GM18520 (cell line): ENCODE data around the gene ENTPD6.
"Not testable (repeated sequence)": the region's sequence is repeated elsewhere in the genome, so short reads cannot be mapped to it uniquely, and the experiment has no call there.

Source experiments
- ATAC-seq: cut with Tn5 transposase; IDR thresholded peaks from one replicate; pipeline ENCODE4 v1.9.1; 2021; ENCODE audit not compliant: unreplicated experiment

Gene ENTPD6

GRCh38 chr20:25223179-25223661 is 27.7 kb downstream of the ENTPD6 start:
- ATAC-seq = no peak

GRCh38 chr20:25223765-25224720 is 28.5 kb downstream of the ENTPD6 start:
- ATAC-seq = no peak

GRCh38 chr20:25224941-25225340 is 29.4 kb downstream of the ENTPD6 start:
- ATAC-seq = no peak

GRCh38 chr20:25225642-25226432 is 30.3 kb downstream of the ENTPD6 start:
- ATAC-seq = no peak

- ATAC-seq = no peak
Measured at GRCh38 chr20:25226433-25227316, 31.2 kb downstream of the ENTPD6 start.

GRCh38 chr20:25227317-25227831 is 31.9 kb downstream of the ENTPD6 start:
- ATAC-seq = no peak

GRCh38 chr20:25229486-25230165 is 34.1 kb downstream of the ENTPD6 start:
- no peak for ATAC-seq

- ATAC-seq = peak; percentile 67
Measured at GRCh38 chr20:25230166-25230831, 34.8 kb downstream of the ENTPD6 start.

- no peak for ATAC-seq
Measured at GRCh38 chr20:25233016-25233772, 37.7 kb downstream of the ENTPD6 start.

GRCh38 chr20:25234009-25234849 is 38.7 kb downstream of the ENTPD6 start:
- not testable (repeated sequence) for ATAC-seq

GRCh38 chr20:25236450-25237304 is 41.2 kb downstream of the ENTPD6 start:
- ATAC-seq = no peak

GRCh38 chr20:25237610-25238318 is 42.3 kb downstream of the ENTPD6 start:
- ATAC-seq = peak; percentile 70

GRCh38 chr20:25238319-25239037 is 43.0 kb downstream of the ENTPD6 start:
- no peak for ATAC-seq

- ATAC-seq = no peak
Measured at GRCh38 chr20:25239387-25240370, 44.2 kb downstream of the ENTPD6 start.
